Sciatic nerve (tissue), 2 donors: ENCODE data around the gene NCOA1. TPM values are rescaled to one million over a fixed set of nuclear protein-coding genes. Genes with fewer than 3 reads are reported as not detected.
"Not testable (repeated sequence)": the region's sequence is repeated elsewhere in the genome, so short reads cannot be mapped to it uniquely, and the experiment has no call there.

Experiments used
- ATAC-seq: fragments of 200-7000 bp; cut with Tn5 transposase; one replicate; pipeline ENCODE4 v1.9.1; 2020; ENCODE audit warnings: mild to moderate bottlenecking, moderate library complexity
- DNase-seq: peaks from one replicate; pipeline ENCODE4 v3.0.0-alpha.2; 2020; ENCODE audit warnings: low spot score
- intact Hi-C: fragments of 100-400 bp; cut with DNase I; formaldehyde crosslinking; loops from one replicate; pipeline ENCODE4 v1.14.2; 2022
- total RNA-seq: library from RNA; stranded (reverse); fragmentation: NEBNext Ultra II Directional; extraction: Animal tissue kit (Norgen Biotek cat#: 25700); gene quantifications from one replicate; pipeline ENCODE4 v1.2.1, GENCODE V29; 2021
- donor health status: DM: no; HTN: no; CAD: no.
- donor health status: DM: no; HTN: no; CAD: no.

NCOA1 gene
- total RNA-seq, 1 donor from 2014 or later: 89.7 TPM

- no peak for ATAC-seq
Measured at GRCh38 chr2:24791452-24791851, 300.4 kb downstream of the NCOA1 start.

GRCh38 chr2:24792542-24792873 is 301.5 kb downstream of the NCOA1 start:
- ATAC-seq (no peak), DNase-seq (no peak)
- intact Hi-C loops: no loop called here

More at GRCh38 chr2:24791452-24791851, 300.4 kb downstream of the NCOA1 start:
- intact Hi-C loops: no loop called here
- no peak for DNase-seq

GRCh38 chr2:24792874-24793760 is 302.1 kb downstream of the NCOA1 start, which contains the start of the genes CENPO and PTRHD1:
Gene CENPO, plus strand, starts transcription at chr2:24793425. Its CDS starts 495 bp downstream, at chr2:24793920.
Gene PTRHD1, minus strand, starts transcription at chr2:24793391. Its CDS starts 14 bp downstream, at chr2:24793377.
- peak; percentile 99 for ATAC-seq
- intact Hi-C loops: no loop called here
- peak; percentile 96 for DNase-seq

- intact Hi-C loops: no loop called here
Measured at GRCh38 chr2:24793761-24794435, 302.8 kb downstream of the NCOA1 start.

GRCh38 chr2:24797644-24798043 is 306.6 kb downstream of the NCOA1 start:
- ATAC-seq (no peak), DNase-seq (no peak)
- intact Hi-C loops: no loop called here

More at GRCh38 chr2:24793761-24794435, 302.8 kb downstream of the NCOA1 start:
- no peak for ATAC-seq
- DNase-seq: no peak

GRCh38 chr2:24800487-24800886 is 309.4 kb downstream of the NCOA1 start:
- ATAC-seq, intact Hi-C loops, DNase-seq: not testable (repeated sequence)

- ATAC-seq, DNase-seq, intact Hi-C loops: not testable (repeated sequence)
Measured at GRCh38 chr2:24805811-24806660, 315.0 kb downstream of the NCOA1 start.

GRCh38 chr2:24806661-24807036 is 315.6 kb downstream of the NCOA1 start:
- no peak for ATAC-seq
- no peak for DNase-seq
- intact Hi-C loops: no loop called here

GRCh38 chr2:24809316-24810007 is 318.4 kb downstream of the NCOA1 start:
- DNase-seq: no peak
- intact Hi-C loops: no loop called here
- ATAC-seq: no peak

- intact Hi-C loops: no loop called here
- no peak for ATAC-seq
- DNase-seq: no peak
Measured at GRCh38 chr2:24813691-24814137, 322.7 kb downstream of the NCOA1 start.

GRCh38 chr2:24814516-24814915 is 323.5 kb downstream of the NCOA1 start:
- DNase-seq (no peak), ATAC-seq (no peak)
- intact Hi-C loops: no loop called here

GRCh38 chr2:24815171-24815570 is 324.1 kb downstream of the NCOA1 start:
- no peak for DNase-seq
- no peak for ATAC-seq
- intact Hi-C loops: no loop called here

GRCh38 chr2:24816404-24816803 is 325.4 kb downstream of the NCOA1 start:
- intact Hi-C loops: no loop called here
- no peak for DNase-seq
- ATAC-seq: no peak

GRCh38 chr2:24816884-24817283 is 325.8 kb downstream of the NCOA1 start:
- DNase-seq: no peak
- intact Hi-C loops: no loop called here
- ATAC-seq: no peak

GRCh38 chr2:24818721-24819167 is 327.7 kb downstream of the NCOA1 start:
- ATAC-seq: no peak
- DNase-seq: no peak

GRCh38 chr2:24819442-24820174 is 328.6 kb downstream of the NCOA1 start:
- DNase-seq (no peak), ATAC-seq (no peak)
- intact Hi-C loops: no loop called here

More at GRCh38 chr2:24818721-24819167, 327.7 kb downstream of the NCOA1 start:
- intact Hi-C loops: no loop called here

GRCh38 chr2:24820175-24820513 is 329.1 kb downstream of the NCOA1 start:
- ATAC-seq (no peak), DNase-seq (no peak)
- intact Hi-C loops: no loop called here
